Epithelial cell of esophagus (primary cell): ENCODE measurements around the gene RUNX1.

ENCODE experiments used
- DNase-seq: peaks from one replicate; pipeline ENCODE4 v3.0.0; 2010; ENCODE audit warnings: low read depth
- H3K4me3 ChIP-seq: 2 replicates; pipeline ENCODE4 v1.5.1; 2011; ENCODE audit warnings: mild to moderate bottlenecking, low read length, control low read depth
- TF ChIP-seq, protein P1 (sequence below): IDR thresholded peaks from 2 replicates; pipeline ENCODE4 v1.5.1; 2011; ENCODE audit warnings: low read depth, mild to moderate bottlenecking, low read length, control low read depth, inconsistent platforms; ENCODE audit not compliant: insufficient read depth; ENCODE audit errors: missing control alignments

RUNX1 gene

DNA sequence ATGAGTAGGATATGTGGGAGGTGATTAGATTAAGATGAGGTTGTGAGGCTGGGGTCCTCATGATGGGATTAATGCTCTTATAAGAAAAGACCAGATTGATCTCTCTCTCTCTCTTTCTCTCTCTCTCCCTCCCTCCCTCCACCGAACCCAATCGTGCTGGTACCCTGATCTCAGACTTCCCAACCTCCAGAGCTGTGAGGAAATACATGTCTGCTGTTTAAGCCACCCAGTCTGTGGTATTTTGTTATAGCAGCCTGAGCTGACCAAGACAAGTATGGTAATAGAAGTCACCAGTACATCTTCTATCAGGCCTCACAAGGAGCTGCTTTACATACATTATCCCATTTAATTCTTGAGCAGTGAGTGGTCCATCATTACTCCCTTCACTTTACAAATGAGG, 149.8 kb downstream of the RUNX1 start:
- H3K4me3 ChIP-seq = no peak overlapping the region
- no peak for DNase-seq
- TF ChIP-seq, protein P1, sequence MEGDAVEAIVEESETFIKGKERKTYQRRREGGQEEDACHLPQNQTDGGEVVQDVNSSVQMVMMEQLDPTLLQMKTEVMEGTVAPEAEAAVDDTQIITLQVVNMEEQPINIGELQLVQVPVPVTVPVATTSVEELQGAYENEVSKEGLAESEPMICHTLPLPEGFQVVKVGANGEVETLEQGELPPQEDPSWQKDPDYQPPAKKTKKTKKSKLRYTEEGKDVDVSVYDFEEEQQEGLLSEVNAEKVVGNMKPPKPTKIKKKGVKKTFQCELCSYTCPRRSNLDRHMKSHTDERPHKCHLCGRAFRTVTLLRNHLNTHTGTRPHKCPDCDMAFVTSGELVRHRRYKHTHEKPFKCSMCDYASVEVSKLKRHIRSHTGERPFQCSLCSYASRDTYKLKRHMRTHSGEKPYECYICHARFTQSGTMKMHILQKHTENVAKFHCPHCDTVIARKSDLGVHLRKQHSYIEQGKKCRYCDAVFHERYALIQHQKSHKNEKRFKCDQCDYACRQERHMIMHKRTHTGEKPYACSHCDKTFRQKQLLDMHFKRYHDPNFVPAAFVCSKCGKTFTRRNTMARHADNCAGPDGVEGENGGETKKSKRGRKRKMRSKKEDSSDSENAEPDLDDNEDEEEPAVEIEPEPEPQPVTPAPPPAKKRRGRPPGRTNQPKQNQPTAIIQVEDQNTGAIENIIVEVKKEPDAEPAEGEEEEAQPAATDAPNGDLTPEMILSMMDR = no peak

DNA sequence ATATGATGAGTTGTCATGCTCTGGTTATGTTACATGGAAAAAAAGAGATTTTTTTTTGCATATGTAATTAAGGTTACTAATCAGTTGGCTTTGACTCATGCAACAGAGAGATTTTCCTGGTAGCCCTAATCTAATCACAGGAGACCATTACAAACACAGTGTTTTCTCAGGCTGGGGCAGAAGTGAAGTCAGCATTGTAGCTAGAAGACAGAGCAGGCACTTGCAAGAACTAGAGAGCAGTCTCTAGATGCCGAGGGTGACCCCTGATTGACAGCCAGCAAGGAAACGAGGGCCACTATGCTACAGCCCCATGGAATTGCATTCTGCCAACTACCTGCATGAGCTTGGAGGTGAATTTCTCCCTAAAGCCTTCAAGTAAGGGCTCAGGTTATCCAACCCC, 151.3 kb downstream of the RUNX1 start:
- TF ChIP-seq, protein P1 = no peak
- DNase-seq = no peak
- no peak overlapping the region for H3K4me3 ChIP-seq

DNA sequence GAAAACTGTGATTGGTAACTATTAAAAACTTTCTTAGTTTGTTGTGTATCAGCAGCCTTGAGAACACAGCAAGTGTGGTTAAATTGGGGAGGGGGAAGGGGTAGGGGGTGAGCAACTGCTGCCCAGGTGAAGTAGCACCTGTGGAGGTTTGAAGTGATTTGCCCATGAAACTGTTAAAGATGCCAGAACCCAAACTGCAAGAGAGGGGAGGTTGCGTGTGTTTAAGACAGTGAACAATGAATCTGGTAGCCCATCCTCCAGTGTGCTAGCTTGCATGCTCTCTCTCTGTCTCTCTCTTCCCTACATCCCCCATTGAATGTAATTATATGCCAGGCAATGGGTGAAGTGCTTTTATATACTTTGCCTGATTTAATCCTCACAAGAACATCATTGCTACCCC, 154.7 kb downstream of the RUNX1 start:
- TF ChIP-seq, protein P1 = no peak
- DNase-seq = no peak
- H3K4me3 ChIP-seq = no peak overlapping the region

DNA sequence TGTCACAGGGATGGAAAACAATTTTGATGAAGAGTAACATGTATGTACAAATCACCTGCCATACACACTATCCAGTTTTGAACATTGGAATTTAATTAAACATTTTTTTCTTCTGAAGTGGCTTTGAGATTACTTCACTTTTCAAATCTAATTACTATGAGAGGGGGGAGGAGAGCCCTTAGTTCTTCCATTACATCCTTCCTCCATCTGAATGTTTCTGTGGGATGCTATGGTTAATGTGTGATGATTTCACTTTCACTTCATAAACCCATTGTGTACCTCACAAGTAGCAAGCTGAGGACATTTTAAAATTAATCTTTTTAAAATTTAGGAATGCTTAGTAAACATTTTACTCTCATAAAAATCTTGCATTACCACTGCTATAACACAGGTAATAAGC, 156.9 kb downstream of the RUNX1 start:
- DNase-seq = no peak
- TF ChIP-seq, protein P1 = no peak
- no peak overlapping the region for H3K4me3 ChIP-seq

DNA sequence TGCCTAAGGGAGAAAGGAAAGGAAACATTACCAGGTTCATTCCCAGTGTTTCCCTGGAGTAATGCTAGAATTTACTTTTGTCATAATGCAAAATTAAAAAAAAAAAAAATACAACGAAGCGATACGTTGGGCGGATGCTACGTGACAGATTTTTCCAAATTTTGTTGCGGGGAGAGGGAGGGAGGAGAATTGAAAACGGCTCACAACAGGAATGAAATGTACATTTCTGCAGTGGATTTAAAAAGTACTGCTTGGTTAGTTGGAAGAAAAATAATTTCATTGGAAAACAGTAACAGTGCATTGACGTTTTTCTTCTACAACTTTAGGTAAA, 157.5 kb downstream of the RUNX1 start:
- DNase-seq = no peak
- TF ChIP-seq, protein P1 = no peak
- peak overlapping the region; percentile 52 for H3K4me3 ChIP-seq

DNA sequence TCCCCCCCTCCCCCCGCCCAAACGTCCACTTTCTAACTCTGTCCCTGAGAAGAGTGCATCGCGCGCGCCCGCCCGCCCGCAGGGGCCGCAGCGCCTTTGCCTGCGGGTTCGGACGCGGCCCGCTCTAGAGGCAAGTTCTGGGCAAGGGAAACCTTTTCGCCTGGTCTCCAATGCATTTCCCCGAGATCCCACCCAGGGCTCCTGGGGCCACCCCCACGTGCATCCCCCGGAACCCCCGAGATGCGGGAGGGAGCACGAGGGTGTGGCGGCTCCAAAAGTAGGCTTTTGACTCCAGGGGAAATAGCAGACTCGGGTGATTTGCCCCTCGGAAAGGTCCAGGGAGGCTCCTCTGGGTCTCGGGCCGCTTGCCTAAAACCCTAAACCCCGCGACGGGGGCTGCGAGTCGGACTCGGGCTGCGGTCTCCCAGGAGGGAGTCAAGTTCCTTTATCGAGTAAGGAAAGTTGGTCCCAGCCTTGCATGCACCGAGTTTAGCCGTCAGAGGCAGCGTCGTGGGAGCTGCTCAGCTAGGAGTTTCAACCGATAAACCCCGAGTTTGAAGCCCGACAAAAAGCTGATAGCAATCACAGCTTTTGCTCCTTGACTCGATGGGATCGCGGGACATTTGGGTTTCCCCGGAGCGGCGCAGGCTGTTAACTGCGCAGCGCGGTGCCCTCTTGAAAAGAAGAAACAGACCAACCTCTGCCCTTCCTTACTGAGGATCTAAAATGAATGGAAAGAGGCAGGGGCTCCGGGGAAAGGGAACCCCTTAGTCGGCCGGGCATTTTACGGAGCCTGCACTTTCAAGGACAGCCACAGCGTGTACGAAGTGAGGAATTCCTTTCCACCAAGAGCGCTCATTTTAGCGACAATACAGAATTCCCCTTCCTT, 158.1 kb downstream of the RUNX1 start:
- TF ChIP-seq, protein P1 = peak; percentile 21
- H3K4me3 ChIP-seq = peak overlapping the region; percentile 52
- DNase-seq = peak; percentile 44

DNA sequence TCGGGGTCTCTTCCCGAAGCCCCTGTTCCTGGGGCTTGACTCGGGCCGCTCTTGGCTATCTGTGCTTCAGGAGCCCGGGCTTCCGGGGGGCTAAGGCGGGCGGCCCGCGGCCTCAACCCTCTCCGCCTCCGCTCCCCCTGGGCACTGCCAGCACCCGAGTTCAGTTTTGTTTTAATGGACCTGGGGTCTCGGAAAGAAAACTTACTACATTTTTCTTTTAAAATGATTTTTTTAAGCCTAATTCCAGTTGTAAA, 158.7 kb downstream of the RUNX1 start:
- H3K4me3 ChIP-seq = peak overlapping the region; percentile 52
- DNase-seq = no peak
- TF ChIP-seq, protein P1 = no peak
